Measurements from ENCODE around the gene ADRA1B. TPM values are rescaled to one million over a fixed set of nuclear protein-coding genes. Genes with fewer than 3 reads are reported as not detected.

ADRA1B gene
- total RNA-seq, 1 donor from 2014 or later, result 2.9 TPM

DNA sequence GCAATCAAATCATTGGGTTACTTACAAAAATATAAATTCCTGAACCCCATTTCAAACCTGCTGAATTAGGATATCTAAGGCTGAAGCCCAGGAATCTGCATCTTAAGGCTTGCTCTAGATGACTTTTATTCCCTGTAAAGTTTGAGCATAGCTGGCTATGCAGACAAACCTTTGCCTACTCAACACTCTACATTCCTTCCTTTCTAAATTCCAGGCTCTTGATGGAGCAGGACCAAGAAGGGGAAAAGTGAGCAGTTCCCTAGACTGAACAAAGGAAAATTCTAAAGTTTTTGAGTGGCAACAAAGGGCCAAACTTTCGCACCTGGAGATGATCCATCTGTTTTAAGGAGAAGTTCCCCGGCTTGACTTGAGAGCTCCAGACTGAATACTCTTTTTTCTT is 9.8 kb upstream of the ADRA1B start:
- peak overlapping the region; percentile 82 for H3K27ac Mint-ChIP-seq
- peaks cover 23% of the 10 kb centered on the region for H3K4me1 Mint-ChIP-seq (ENCODE audit: unreplicated experiment)
- no peaks in the 10 kb centered on the region for H3K9me3 Mint-ChIP-seq
- H3K4me3 Mint-ChIP-seq, result no peak overlapping the region
- H3K27me3 Mint-ChIP-seq, result peaks cover 16% of the 10 kb centered on the region
- TF ChIP-seq, protein P1, sequence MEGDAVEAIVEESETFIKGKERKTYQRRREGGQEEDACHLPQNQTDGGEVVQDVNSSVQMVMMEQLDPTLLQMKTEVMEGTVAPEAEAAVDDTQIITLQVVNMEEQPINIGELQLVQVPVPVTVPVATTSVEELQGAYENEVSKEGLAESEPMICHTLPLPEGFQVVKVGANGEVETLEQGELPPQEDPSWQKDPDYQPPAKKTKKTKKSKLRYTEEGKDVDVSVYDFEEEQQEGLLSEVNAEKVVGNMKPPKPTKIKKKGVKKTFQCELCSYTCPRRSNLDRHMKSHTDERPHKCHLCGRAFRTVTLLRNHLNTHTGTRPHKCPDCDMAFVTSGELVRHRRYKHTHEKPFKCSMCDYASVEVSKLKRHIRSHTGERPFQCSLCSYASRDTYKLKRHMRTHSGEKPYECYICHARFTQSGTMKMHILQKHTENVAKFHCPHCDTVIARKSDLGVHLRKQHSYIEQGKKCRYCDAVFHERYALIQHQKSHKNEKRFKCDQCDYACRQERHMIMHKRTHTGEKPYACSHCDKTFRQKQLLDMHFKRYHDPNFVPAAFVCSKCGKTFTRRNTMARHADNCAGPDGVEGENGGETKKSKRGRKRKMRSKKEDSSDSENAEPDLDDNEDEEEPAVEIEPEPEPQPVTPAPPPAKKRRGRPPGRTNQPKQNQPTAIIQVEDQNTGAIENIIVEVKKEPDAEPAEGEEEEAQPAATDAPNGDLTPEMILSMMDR (conservative IDR thresholded peaks at IDR 0.05), result no peak
- DNase-seq (ENCODE audit: extremely low spot score, unreplicated experiment), result no peak
- no peaks in the 10 kb centered on the region for H3K36me3 Mint-ChIP-seq

DNA sequence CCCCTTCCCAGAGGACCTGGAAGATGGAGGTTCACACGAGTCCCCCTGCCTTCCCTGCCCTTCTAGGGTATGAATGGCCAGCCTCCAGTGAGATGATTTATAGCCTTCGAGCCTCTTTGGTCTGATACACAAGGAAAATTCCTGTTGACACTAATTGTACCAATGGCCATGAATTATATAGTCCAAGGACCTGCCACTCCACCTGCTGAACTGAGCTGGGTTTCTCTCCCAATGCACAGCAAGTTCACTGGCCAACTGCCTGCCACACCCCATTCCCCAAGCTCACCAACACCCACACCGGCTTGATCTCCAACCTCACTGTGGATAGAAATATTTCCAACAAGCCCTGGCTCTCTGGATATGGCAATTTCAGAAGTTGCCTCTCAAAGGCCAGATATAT is 9.3 kb upstream of the ADRA1B start:
- TF ChIP-seq, protein P1 (conservative IDR thresholded peaks at IDR 0.05), result no peak
- DNase-seq (ENCODE audit: extremely low spot score, unreplicated experiment), result no peak
- no peaks in the 10 kb centered on the region for H3K9me3 Mint-ChIP-seq
- peaks cover 28% of the 10 kb centered on the region for H3K4me1 Mint-ChIP-seq (ENCODE audit: unreplicated experiment)
- H3K4me3 Mint-ChIP-seq, result peak overlapping the region; percentile 44
- peaks cover 16% of the 10 kb centered on the region for H3K27me3 Mint-ChIP-seq
- peak overlapping the region; percentile 82 for H3K27ac Mint-ChIP-seq
- no peaks in the 10 kb centered on the region for H3K36me3 Mint-ChIP-seq

DNA sequence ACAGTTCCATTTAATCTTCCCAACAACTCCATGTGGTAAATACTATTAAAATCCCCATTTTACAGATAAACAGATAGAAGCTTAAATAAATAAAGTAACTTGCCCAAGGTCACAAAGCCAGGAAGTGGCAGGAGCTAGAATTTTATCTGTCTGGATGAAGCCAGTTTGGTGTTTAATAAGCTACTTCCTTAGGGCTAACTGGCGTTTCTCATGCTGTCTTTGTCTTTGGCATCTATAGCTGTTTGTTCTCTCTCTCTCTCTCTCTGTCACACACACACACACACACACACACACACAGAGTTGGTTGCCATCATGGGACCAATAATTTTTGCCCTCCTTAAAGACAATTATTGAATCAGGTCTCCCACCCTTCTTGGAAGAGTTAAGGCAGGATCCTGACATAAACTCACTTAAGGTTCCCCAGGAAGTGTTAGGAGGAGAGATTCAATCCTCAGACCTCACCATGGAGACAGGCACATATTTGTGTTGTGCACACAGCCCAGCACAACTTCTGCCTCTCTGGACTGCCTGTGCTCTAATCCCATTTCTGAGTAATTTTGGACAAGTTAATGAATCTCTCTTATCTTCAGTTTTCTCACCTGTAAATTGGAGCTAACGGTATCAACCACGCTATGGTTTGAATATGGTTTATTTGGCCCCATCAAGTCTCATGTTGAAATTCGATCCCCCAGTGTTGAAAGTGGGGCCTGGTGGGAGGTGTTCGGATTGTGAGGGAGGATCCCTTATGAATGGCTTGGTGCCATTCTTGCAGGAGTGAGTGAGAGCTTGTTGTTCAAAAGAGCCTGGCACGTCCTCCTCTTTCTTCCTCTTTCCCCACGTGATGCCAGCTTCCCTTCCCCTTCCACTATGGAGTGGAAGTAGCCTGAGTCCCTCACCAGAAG is 8.3 kb upstream of the ADRA1B start:
- DNase-seq (ENCODE audit: extremely low spot score, unreplicated experiment), result no peak
- no peak overlapping the region for H3K4me3 Mint-ChIP-seq
- H3K27me3 Mint-ChIP-seq, result peaks cover 16% of the 10 kb centered on the region
- TF ChIP-seq, protein P1 (conservative IDR thresholded peaks at IDR 0.05), result no peak
- H3K4me1 Mint-ChIP-seq (ENCODE audit: unreplicated experiment), result peaks cover 38% of the 10 kb centered on the region
- peak overlapping the region; percentile 44 for H3K27ac Mint-ChIP-seq
- no peaks in the 10 kb centered on the region for H3K9me3 Mint-ChIP-seq
- H3K36me3 Mint-ChIP-seq, result no peaks in the 10 kb centered on the region

DNA sequence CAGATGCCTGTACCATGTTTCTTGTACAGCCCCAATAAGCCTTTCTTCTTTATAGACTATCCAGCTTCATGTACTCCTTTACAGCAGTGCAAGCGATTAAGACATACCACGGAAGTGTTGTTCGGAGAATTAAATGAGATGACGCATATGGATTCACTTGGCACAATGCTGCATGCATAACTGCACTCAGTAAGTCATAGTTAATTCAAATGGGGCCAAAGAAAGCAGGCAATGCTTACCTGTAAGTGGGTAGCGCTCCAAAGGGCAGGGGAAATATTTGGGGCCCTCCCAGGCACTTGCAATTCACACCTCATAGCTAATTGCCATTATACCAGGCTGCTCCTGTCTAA is 7.7 kb upstream of the ADRA1B start:
- Mint-ChIP-seq H3K4me1 (ENCODE audit: unreplicated experiment) (peaks cover 39% of the 10 kb centered on the region), H3K27me3 (peaks cover 16% of the 10 kb centered on the region), H3K4me3 (no peak overlapping the region), H3K36me3 (no peaks in the 10 kb centered on the region), H3K27ac (no peak overlapping the region), H3K9me3 (no peaks in the 10 kb centered on the region)
- TF ChIP-seq, protein P1 (conservative IDR thresholded peaks at IDR 0.05), result no peak
- DNase-seq (ENCODE audit: extremely low spot score, unreplicated experiment), result no peak

DNA sequence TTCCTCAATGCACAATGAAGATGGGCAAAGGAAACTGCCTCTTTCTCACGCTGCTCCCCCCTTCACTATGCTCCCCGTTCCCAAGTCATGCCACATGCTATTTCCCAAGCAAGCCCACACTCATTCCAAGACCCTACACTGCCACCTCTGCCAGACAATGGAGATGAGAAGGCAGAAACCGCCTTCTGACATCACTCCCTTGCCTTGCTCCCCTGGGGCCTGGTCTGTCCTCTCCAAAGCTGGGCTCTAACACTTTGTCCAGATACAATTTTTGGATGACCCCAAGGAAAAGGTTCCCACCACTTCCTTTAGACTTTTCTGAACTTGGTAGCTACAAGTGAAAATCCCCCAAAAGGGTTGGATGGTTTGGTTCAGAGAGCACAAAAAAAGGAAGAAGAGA is 7.2 kb upstream of the ADRA1B start:
- H3K27me3 Mint-ChIP-seq, result peaks cover 20% of the 10 kb centered on the region
- no peak for DNase-seq (ENCODE audit: extremely low spot score, unreplicated experiment)
- peaks cover 39% of the 10 kb centered on the region for H3K4me1 Mint-ChIP-seq (ENCODE audit: unreplicated experiment)
- H3K9me3 Mint-ChIP-seq, result no peaks in the 10 kb centered on the region
- no peak overlapping the region for H3K4me3 Mint-ChIP-seq
- no peak overlapping the region for H3K27ac Mint-ChIP-seq
- H3K36me3 Mint-ChIP-seq, result no peaks in the 10 kb centered on the region
- TF ChIP-seq, protein P1 (conservative IDR thresholded peaks at IDR 0.05), result no peak
